ENCODE results near the gene HABP2.

HABP2 gene

DNA sequence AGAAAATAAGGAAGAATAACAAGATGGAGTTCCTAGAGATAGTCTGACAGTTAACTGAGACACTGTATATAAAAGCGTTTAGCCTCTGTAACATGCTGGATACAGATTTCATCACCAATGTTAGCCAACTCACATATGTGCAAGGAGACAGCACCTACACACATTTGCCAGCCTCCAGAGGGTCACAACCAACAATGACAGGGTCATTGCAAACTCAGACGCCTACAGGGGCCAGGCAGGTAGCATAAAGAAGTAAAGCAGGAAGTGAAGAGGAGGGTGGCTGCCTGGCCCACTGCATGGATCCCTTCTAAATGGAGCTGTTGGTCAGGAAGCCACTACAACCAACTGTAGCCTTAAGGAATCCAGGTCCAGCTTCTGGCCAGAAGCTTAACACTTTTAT lies 60.6 kb downstream of the HABP2 start:
- no peaks in the 10 kb centered on the region for H3K36me3 ChIP-seq (ENCODE audit: low read length)

DNA sequence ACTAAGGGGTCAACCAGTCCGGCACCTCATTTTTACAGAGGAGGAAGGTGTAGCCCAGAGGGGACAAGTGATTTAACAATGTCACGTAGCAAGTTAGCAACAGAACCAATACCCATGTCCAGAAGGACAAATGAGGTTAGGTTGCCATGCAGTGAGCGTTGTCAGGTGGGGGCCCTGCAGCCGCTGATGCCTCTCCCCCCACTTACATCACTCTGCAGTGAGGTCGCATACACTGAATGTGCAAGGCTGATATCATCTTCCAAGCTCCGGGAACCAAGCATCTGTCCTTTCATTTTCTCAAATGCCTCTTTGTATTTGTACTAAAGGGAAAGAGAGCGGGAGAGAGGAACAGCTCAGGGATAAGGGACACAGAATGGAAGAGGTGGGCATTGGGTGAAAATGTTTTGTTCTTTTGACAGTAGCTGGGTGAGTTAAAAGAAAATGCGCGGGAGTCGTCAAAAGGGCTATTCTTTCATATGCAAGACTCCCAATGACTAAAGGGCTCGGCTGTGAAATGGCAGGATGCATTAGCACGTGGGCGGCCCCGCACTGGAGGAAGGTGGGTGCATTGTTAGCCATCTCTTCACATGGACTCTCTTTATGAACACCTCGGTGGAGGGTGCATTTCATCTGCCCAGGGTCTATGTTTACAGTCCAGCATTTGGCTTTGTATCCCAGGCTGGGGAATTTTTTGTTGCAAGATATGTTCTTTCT lies 61.3 kb downstream of the HABP2 start:
- Histone ChIP-seq H3F3A (ENCODE audit: insufficient read depth) (no peaks in the 10 kb centered on the region), H2AFZ (ENCODE audit: low read depth, low read length, severe bottlenecking) (no peak overlapping the region), H3K79me2 (ENCODE audit: insufficient read depth, low read length) (no peaks in the 10 kb centered on the region), H3K27ac (ENCODE audit: low read depth, low read length) (no peak overlapping the region), H3K27me3 (ENCODE audit: low read length) (no peaks in the 10 kb centered on the region), H3K9me2 (replicated peaks; ENCODE audit: insufficient read depth, low read length) (no peaks in the 10 kb centered on the region), H3K9me3 (ENCODE audit: insufficient read depth, low read length) (no peaks in the 10 kb centered on the region), H3K4me2 (ENCODE audit: low read depth, low read length, poor library complexity, severe bottlenecking) (no peak overlapping the region), H3K9ac (ENCODE audit: low read length) (no peak overlapping the region), H4K20me1 (ENCODE audit: low read depth, low read length) (no peaks in the 10 kb centered on the region), H3K4me3 (ENCODE audit: insufficient read depth, low read length, poor library complexity, severe bottlenecking) (no peak overlapping the region), H3K36me3 (ENCODE audit: low read length) (no peaks in the 10 kb centered on the region)
- no peak for TF ChIP-seq EZH2phosphoT487 (conservative IDR thresholded peaks at IDR 0.05; ENCODE audit: low read length)
- TF ChIP-seq, protein P1, sequence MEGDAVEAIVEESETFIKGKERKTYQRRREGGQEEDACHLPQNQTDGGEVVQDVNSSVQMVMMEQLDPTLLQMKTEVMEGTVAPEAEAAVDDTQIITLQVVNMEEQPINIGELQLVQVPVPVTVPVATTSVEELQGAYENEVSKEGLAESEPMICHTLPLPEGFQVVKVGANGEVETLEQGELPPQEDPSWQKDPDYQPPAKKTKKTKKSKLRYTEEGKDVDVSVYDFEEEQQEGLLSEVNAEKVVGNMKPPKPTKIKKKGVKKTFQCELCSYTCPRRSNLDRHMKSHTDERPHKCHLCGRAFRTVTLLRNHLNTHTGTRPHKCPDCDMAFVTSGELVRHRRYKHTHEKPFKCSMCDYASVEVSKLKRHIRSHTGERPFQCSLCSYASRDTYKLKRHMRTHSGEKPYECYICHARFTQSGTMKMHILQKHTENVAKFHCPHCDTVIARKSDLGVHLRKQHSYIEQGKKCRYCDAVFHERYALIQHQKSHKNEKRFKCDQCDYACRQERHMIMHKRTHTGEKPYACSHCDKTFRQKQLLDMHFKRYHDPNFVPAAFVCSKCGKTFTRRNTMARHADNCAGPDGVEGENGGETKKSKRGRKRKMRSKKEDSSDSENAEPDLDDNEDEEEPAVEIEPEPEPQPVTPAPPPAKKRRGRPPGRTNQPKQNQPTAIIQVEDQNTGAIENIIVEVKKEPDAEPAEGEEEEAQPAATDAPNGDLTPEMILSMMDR (IDR thresholded peaks at IDR 0.05; ENCODE audit: insufficient read depth, low read length, poor library complexity, severe bottlenecking), result no peak

More for the DNA sequence above, 60.6 kb downstream of the HABP2 start:
- Histone ChIP-seq H3K9ac (ENCODE audit: low read length) (no peak overlapping the region), H3K4me3 (ENCODE audit: insufficient read depth, low read length, poor library complexity, severe bottlenecking) (no peak overlapping the region), H3K9me3 (ENCODE audit: insufficient read depth, low read length) (no peaks in the 10 kb centered on the region), H2AFZ (ENCODE audit: low read depth, low read length, severe bottlenecking) (no peak overlapping the region), H3K27ac (ENCODE audit: low read depth, low read length) (no peak overlapping the region), H3K9me2 (replicated peaks; ENCODE audit: insufficient read depth, low read length) (no peaks in the 10 kb centered on the region), H3K4me2 (ENCODE audit: low read depth, low read length, poor library complexity, severe bottlenecking) (no peak overlapping the region), H4K20me1 (ENCODE audit: low read depth, low read length) (no peaks in the 10 kb centered on the region), H3F3A (ENCODE audit: insufficient read depth) (no peaks in the 10 kb centered on the region), H3K27me3 (ENCODE audit: low read length) (no peaks in the 10 kb centered on the region), H3K79me2 (ENCODE audit: insufficient read depth, low read length) (no peaks in the 10 kb centered on the region)
- TF ChIP-seq, protein P1 (IDR thresholded peaks at IDR 0.05; ENCODE audit: insufficient read depth, low read length, poor library complexity, severe bottlenecking), result no peak
- no peak for TF ChIP-seq EZH2phosphoT487 (conservative IDR thresholded peaks at IDR 0.05; ENCODE audit: low read length)

DNA sequence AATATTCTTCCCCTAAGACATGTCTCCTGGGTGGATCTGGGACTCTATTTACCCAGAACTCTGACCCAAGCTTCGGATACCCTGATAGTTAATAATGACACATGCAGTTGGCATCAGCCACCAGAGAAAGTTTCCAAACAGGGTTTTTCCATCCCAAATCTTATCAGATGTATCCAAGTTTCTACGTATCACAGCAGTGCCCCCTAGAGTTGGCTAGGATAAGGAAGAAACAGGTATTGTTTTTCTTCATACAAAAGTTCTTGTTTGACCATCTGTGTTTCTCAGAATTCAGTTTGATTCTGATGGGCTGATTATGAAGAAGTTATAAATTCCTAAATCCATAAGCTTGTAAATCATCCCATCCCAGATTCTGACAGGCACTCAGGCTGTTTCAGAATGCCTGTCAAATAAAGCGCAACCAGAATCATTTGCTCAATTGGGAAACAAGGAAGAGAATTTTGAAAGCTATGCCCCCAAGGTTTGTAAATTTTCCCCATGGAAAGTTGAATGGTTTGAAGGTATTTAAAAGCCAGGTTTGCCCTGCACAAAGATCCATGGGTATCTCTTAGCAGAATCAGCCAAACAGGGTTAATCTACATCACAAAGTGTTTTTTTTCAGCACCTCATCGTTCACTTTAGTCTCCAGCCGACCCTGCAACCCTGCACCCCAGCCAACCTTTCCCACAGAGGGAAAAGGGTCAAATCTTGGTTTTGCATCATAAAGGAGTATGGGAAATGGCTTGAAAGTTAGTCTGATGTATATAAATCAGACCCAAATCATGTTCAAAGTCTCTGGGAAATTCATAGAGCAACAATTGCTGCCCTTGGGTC lies 63.6 kb downstream of the HABP2 start:
- Histone ChIP-seq H3K4me2 (ENCODE audit: low read depth, low read length, poor library complexity, severe bottlenecking) (no peak overlapping the region), H3K36me3 (ENCODE audit: low read length) (no peaks in the 10 kb centered on the region), H3F3A (ENCODE audit: insufficient read depth) (no peaks in the 10 kb centered on the region), H3K9me3 (ENCODE audit: insufficient read depth, low read length) (no peaks in the 10 kb centered on the region), H3K9me2 (replicated peaks; ENCODE audit: insufficient read depth, low read length) (no peaks in the 10 kb centered on the region), H2AFZ (ENCODE audit: low read depth, low read length, severe bottlenecking) (no peak overlapping the region), H3K4me3 (ENCODE audit: insufficient read depth, low read length, poor library complexity, severe bottlenecking) (no peak overlapping the region), H3K27ac (ENCODE audit: low read depth, low read length) (no peak overlapping the region), H4K20me1 (ENCODE audit: low read depth, low read length) (no peaks in the 10 kb centered on the region), H3K27me3 (ENCODE audit: low read length) (no peaks in the 10 kb centered on the region), H3K79me2 (ENCODE audit: insufficient read depth, low read length) (no peaks in the 10 kb centered on the region), H3K9ac (ENCODE audit: low read length) (no peak overlapping the region)
- TF ChIP-seq, protein P1 (IDR thresholded peaks at IDR 0.05; ENCODE audit: insufficient read depth, low read length, poor library complexity, severe bottlenecking), result peak; percentile 34
- TF ChIP-seq EZH2phosphoT487 (conservative IDR thresholded peaks at IDR 0.05; ENCODE audit: low read length), result no peak
